OCI-LY3 (cell line): Measurements from ENCODE around the gene ANGPTL4.

Experiments used
- CTCF ChIP-seq: fragments of 200-600, 300-600 bp; sonication (generic); IDR thresholded peaks from 2 replicates; pipeline ENCODE4 v1.5.1; 2014; ENCODE audit warnings: antibody characterized with exemption, low read length, low read depth
- EZH2phosphoT487 ChIP-seq: fragments of 200-600 bp; shearing (Covaris generic); IDR thresholded peaks from 2 replicates; pipeline ENCODE4 v1.6.1; 2018; ENCODE audit warnings: antibody characterized with exemption, mixed run types, low read depth

- TF ChIP-seq CTCF (no peak), EZH2phosphoT487 (no peak)
Observed at GRCh38 chr19:8392017-8392591, 28.1 kb downstream of the ANGPTL4 start.
